GM12875 (cell line): ENCODE results near the gene SIX6.

ENCODE experiments used
- H3K4me3 ChIP-seq: one replicate; pipeline ENCODE4 v1.5.1; 2011; ENCODE audit warnings: low read depth, low read length, control low read depth
- TF ChIP-seq, protein P1 (sequence below): IDR thresholded peaks from 2 replicates; pipeline ENCODE4 v1.5.1; 2011; ENCODE audit warnings: low read depth, mild to moderate bottlenecking, control low read depth, inconsistent platforms, low read length, moderate library complexity, borderline replicate concordance; ENCODE audit not compliant: insufficient read depth

Gene SIX6

DNA sequence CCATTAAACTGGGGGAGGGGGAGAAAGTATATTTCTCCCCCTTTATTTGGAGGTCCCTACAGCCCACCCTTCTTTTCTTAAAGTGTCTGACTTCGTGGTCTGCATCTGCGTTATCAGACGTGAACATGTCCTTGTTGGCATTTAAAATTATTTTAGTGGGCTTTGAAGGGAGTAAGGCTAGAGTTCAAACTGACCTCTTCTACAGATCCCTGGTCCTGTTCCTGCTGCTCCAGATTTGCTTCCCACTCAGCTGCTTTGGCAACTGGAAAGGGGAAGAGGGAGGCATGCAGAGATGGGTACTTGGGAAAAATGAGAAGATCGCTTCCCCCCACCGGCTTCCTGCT lies 611 bp upstream of the SIX6 start:
- TF ChIP-seq, protein P1, sequence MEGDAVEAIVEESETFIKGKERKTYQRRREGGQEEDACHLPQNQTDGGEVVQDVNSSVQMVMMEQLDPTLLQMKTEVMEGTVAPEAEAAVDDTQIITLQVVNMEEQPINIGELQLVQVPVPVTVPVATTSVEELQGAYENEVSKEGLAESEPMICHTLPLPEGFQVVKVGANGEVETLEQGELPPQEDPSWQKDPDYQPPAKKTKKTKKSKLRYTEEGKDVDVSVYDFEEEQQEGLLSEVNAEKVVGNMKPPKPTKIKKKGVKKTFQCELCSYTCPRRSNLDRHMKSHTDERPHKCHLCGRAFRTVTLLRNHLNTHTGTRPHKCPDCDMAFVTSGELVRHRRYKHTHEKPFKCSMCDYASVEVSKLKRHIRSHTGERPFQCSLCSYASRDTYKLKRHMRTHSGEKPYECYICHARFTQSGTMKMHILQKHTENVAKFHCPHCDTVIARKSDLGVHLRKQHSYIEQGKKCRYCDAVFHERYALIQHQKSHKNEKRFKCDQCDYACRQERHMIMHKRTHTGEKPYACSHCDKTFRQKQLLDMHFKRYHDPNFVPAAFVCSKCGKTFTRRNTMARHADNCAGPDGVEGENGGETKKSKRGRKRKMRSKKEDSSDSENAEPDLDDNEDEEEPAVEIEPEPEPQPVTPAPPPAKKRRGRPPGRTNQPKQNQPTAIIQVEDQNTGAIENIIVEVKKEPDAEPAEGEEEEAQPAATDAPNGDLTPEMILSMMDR = no peak
- no peak overlapping the region for H3K4me3 ChIP-seq

DNA sequence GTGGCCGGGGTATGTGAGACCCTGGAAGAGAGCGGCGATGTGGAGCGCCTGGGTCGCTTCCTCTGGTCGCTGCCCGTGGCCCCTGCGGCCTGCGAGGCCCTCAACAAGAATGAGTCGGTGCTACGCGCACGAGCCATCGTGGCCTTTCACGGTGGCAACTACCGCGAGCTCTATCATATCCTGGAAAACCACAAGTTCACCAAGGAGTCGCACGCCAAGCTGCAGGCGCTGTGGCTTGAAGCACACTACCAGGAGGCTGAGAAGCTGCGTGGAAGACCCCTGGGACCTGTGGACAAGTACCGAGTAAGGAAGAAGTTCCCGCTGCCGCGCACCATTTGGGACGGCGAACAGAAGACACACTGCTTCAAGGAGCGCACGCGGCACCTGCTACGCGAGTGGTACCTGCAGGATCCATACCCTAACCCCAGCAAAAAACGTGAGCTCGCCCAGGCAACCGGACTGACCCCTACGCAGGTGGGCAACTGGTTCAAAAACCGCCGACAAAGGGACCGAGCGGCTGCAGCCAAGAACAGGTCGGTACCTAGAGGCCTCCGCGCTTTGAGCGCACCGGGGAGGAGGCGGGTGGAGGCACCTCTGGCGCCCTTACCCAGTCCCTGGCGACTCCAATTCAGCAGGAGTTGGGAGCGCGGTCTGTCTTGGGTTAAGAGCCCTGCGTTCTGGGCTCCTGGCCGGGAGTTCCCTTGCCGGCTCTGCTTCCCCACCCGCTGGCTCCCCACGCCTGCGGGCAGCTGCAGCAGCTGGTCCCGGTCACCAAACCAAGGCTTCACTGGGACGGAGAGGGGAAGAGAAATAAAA lies 700 bp downstream of the SIX6 start:
- H3K4me3 ChIP-seq = no peak overlapping the region
- TF ChIP-seq, protein P1 = no peak

DNA sequence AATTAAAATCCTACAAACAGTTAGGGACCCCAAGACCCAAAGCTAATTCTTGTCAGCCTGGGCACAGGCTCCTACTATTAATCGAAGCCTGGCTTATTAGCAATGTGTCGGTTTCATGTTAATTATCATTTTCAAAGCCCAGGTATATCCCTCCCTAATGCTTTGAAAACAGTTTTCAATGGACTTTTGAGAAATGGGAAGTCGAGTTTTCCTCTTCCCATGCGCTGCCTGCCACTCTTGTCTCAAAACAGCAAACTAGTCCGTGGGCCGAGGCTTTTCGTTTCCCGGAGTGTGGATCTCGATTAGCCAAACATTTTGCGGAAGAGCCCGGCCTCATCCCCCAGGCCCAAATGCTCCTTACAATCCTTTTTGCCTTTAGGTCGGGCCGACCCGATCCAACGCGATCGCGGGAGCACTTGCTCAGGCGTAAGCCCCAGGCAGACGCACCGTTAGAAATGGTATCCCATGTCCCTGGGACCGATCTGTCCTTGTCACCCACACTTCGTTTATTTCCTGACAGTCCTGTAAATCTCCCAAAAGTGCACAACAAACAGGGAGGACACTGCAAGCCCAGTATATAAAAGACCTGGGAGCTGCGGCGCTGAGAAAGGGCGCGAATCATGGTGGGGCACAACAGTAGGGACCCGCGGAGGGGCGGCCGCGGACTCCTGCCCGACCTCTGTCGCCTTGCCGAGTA lies 1.5 kb downstream of the SIX6 start:
- TF ChIP-seq, protein P1 = no peak

DNA sequence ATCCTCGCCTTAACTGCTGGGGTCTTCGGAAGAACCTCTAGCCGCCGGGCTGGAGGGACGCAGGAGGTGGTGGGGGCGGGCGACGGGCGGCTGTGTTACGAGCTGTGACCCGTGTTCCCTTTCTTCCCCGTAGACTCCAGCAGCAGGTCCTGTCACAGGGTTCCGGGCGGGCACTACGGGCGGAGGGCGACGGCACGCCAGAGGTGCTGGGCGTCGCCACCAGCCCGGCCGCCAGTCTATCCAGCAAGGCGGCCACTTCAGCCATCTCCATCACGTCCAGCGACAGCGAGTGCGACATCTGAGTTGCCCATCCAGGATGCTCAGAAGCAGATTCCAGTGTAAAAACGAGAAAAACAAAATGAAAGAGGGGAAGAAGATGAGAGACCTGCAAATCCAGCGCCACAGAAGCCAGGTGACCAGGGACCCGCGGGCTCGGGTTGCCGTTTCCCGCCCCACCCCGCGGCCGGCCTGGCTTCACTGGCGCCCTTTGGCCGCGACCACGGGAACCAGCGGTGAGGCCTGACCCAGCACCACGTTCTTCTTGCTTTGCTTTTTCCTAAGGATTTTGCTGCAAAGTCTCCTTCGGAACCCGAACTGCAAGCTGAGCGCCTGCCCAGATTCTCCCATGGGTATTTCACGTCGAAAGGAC lies 2.1 kb downstream of the SIX6 start:
- TF ChIP-seq, protein P1 = no peak
- H3K4me3 ChIP-seq = no peak overlapping the region

More for the DNA sequence above, 1.5 kb downstream of the SIX6 start:
- no peak overlapping the region for H3K4me3 ChIP-seq

DNA sequence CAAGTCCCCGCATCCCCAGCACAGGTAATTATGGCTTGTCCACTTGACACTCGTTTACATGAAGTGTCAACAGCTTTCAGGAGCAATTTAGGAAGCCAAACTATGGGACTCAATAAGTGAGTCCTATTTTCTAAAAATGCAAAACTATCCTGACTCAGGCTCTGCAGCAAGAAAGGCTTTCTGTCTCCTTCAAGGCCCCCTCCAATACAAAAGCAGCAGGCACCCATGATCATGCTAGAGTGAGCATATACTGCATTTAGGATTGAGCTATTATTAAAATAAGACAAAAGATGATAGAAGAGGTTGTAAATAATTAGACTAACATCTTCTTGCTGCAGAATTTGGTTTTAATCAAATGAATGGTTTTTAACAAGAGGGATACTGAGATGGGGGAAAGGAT lies 3.2 kb downstream of the SIX6 start:
- H3K4me3 ChIP-seq = no peak overlapping the region
- TF ChIP-seq, protein P1 = no peak

DNA sequence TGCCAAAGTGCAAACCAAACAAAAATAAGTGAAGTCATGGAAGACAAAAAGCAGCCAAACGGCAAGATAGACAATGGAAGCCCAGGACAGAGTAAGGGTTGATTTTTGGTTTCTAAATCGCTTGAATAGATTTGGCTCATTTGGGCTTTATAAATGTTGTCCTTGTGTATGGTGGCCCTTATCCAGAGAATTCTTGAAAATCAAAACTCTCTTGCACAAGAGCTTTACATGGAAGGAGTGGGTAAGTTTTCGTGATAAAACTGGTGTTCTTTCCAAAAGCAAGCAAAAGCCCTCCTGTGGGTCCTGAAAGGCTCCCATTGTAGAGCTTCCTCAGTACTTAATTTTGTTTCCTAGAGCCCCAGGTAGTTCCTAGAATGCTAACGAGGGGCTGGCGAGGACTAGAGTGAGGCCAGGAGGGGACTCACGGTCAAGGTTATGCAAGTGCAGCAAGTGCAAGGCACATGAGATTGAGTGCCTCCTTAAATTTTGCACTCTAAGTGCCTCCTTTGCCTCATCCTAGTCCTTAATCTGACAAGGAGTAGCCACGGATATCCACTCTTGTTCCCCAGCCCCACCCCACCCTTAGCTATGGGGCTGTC lies 4.1 kb downstream of the SIX6 start:
- TF ChIP-seq, protein P1 = no peak
- no peak overlapping the region for H3K4me3 ChIP-seq

DNA sequence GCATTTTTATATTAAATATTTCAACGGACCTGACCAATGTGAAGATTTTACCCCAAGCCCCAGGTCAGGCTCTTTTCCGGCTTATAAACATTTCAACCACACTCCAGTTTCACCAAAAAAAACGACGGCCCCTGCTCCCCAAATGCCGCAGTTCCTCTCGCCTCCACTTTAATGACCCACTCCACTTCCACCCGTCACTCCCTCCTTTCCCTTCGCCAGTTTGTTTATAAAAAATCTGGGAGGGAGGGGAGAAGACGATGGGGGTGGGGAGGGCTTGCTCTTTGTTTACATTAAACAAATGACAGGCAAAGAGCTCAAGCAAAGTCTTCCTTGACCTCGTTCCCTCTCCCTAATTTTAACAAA lies 5.4 kb downstream of the SIX6 start:
- TF ChIP-seq, protein P1 = no peak
- no peak overlapping the region for H3K4me3 ChIP-seq
